HEK293T (cell line): ENCODE results near the gene FMN2.
"Not testable (repeated sequence)": the region's sequence is repeated elsewhere in the genome, so short reads cannot be mapped to it uniquely, and the experiment has no call there.

Experiments
- ELF4 ChIP-seq: fragments of 450-650 bp; IDR thresholded peaks from 2 replicates; pipeline ENCODE4 v1.6.1; 2017; ENCODE audit warnings: antibody characterized with exemption
- SUZ12 ChIP-seq: fragments of 450-650 bp; IDR thresholded peaks from 2 replicates; pipeline ENCODE4 v1.6.1; 2016; ENCODE audit warnings: mild to moderate bottlenecking

GRCh38 chr1:240184682-240185081, 93.0 kb downstream of the FMN2 start:
- not testable (repeated sequence) for TF ChIP-seq ELF4, SUZ12
